Cardiac septum (tissue), 1 donor: ENCODE measurements around the gene OR7A5. TPM values are rescaled to one million over a fixed set of nuclear protein-coding genes. Genes with fewer than 3 reads are reported as not detected.
"Not testable (repeated sequence)": the region's sequence is repeated elsewhere in the genome, so short reads cannot be mapped to it uniquely, and the experiment has no call there.

Experiments
- DNase-seq: peaks from one replicate; pipeline ENCODE4 v3.0.0-alpha.2; 2020; ENCODE audit warnings: low spot score
- intact Hi-C: fragments of 100-400 bp; cut with DNase I; formaldehyde crosslinking; loops from one replicate; pipeline ENCODE4 v1.14.0; 2022
- long read RNA-seq: library from polyadenylated mRNA; unstranded; transcript quantifications from one replicate; pipeline ENCODE4 v2.0.0, GENCODE V29; 2021
- total RNA-seq: library from RNA; stranded (reverse); fragmentation: NEBNext Ultra II Directional; extraction: Animal tissue kit (Norgen Biotek cat#: 25700); gene quantifications from one replicate; pipeline ENCODE4 v1.2.1, GENCODE V29; 2021
- donor health status: DM: no; HTN: no; CAD: no.

OR7A5 gene
- total RNA-seq, result not detected
- long read RNA-seq, result 0 reads

DNA sequence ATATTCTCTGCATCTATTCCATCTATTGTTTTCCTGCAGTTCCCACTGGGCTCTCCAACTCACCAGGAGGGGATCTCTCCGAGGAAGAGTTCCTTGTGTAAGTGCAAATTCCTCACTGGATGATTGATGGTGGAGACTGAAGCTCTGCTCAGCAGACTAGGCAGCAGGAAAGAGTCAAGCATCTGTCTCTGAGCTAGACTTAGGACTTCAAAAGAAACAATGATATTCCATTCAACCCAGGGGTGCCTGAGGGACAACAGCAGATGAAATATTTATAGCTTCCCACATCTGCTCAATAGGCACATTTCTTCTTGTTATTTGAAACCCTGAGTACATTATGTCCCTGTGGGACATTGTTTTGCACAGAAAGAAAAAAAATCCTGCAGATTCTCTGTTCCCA, at the start of gene OR7A5, which contains the start of gene OR7C1:
TSS of gene OR7A5 (minus strand) at position 175 of the 400 bp plus-strand sequence. CDS start 6,944 bp downstream, outside the sequence.
TSS of gene OR7C1 (minus strand) at position 175 of the 400 bp plus-strand sequence. CDS start 35,049 bp downstream, outside the sequence.
- intact Hi-C loops, result no loop called here
- no peak for DNase-seq

DNA sequence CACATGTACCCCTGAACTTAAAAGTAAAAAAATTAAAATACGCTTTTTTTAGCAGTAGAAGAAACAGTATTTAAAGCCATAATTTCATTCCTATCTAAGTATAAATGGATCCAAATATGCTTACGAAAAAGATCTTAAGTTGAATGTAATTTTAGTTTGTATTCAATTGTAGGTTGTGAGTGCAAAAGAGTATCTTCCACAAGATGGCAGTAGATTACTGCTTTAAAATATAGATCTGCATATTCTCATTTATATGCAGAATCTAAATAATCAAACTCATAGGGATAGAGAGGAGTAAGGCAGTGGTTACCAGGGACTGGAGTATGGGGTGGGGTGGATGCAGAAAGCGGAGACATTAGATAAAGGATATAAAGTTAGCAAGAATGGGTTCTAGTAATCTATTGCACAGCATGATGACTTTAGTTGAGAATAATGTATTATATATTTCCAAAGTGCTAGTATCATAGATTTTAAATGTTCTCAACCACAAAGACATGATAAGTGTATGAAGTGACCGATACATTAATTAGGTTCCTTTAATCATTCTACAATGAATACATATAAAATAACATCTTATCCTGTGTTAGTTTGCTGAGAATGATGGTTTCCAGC, 36.7 kb upstream of the OR7A5 start:
- DNase-seq, result no peak
- intact Hi-C loops, result no loop called here

DNA sequence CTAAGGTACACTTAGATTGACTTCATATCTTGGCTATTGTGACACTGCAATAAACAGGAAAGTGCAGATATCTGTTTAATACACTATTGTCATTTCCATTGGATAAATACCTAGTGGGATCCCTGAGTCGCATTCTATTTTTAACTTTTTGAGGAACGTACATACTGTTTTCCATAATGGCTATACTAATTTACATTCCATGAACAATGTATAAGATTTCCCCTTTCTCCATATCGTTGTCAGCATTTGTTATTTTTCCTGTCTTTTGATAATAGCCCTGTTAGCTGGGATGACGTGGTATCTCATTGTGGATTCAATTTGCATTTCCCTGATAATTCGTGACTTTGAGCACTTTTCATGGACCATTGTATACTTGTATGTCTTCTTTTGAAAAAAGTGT, 33.5 kb upstream of the OR7A5 start:
- no peak for DNase-seq
- intact Hi-C loops, result no loop called here

DNA sequence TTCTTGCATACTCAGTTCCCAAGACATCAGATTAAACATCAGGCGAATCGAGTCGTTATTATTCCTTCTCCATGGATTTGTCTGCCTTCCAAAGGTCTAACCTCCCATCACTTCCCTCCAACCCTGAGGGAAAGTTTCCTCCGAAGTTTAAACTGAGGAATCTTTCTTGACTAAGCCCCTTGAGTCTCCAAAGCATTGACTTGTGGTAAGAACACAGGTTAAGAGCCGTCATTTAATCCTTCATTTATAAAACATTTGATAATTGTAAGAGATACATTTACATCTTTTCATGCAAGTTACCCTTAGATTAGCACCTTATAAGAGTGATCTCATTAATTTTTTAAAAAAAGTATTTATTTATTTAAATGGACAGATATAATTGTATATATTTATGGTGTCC, 13.8 kb upstream of the OR7A5 start, which contains the start of gene OR7A10:
TSS of gene OR7A10 (minus strand) at position 101 of the 400 bp plus-strand sequence. CDS start 7,045 bp downstream, outside the sequence.
- no peak for DNase-seq
- intact Hi-C loops, result no loop called here

DNA sequence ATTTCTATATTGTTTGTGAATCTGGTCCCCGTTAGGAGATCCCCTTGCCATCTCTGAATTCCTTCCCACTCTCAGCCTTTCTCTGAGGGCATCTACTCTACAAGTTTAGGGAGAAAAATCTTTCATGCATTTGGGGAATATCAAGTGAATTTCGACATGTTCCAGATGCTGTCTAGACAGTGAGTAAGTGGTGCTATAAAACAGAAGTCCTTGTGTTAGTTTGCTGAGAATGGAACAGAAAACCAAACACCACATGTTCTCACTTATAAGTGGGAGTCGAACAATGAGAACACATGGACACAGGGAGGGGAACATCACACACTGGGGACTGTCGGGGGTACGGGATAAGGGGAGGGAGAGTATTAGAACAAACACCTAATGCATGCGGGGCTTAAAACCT, 8.6 kb upstream of the OR7A5 start:
- DNase-seq, result no peak
- intact Hi-C loops, result no loop called here

DNA sequence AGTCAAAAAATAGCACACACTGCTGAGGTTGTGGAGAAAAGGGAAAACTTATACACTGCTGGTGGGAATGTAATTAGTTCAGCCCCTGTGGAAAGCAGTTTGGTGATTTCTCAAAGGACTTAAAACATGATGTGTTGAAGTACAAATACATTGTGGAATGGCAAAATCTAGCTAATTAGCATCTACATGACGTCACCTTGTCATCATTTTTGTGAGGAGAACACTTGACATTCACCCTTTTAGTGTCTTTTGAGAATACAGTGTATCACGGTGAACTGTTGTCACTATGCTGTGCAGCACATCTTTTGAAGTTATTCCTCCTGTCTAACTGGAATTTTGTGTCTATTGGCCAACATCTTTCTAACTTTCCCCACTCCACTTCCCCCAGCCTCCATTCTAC, 8.2 kb upstream of the OR7A5 start:
- no peak for DNase-seq
- intact Hi-C loops, result no loop called here

DNA sequence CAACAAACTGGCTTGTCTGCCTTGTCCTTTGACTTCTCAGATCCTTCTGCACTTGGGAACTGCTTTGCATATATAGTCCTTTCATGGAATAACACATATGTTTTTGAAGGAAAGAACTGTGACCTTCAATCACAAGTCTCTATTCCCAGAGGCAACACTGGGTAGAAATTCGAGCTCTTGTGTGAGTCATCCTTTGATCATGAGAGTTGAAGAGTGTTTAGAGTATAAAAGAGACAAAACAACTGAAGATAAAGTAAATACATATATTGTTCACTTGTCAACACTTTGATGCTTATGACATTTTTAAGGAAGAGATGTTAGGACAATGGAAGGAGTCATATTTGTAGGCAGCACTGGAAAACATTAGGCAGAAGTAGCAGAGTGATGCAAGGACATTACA, 5.2 kb upstream of the OR7A5 start:
- intact Hi-C loops, result no loop called here
- no peak for DNase-seq

DNA sequence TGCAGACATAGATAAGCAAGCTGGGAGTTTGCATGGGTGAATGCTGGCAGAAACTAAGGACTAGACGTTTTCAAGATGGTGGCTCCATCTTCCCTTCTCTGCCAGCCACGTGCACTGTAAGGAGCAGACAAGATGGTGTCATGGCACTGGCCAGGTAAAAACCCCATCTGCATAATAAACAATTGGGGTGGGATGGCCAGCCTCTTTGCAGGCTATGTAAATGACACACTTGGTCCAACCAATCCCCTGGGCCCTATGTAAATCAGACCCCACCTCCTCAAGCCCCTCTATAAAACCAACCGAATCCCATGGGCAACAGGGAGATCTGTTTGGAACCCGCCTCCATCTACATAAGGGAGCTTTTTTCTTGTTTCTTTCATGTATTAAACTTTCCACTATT, 2.4 kb upstream of the OR7A5 start:
- intact Hi-C loops, result no loop called here
- DNase-seq, result no peak

DNA sequence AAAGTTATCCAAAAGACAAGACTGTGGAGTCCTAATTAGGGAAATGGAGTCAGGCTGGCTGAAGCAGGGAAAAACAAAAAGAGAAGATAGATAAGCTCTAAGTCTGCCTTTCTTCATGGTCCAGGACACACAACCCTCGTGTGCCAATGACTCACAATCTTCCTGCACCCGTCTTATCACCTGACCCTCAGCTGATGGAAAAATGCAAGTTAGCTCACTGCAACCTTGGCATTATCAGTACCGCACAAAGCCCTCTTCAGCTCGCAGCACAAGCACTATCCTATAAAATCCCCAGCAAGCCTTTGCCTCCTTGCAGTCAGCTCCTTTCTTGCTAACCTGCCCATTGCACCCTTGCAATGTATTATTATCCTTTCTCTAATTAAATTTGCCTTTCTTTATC, 4.3 kb downstream of the OR7A5 start:
- DNase-seq, result no peak
- intact Hi-C loops, result no loop called here

DNA sequence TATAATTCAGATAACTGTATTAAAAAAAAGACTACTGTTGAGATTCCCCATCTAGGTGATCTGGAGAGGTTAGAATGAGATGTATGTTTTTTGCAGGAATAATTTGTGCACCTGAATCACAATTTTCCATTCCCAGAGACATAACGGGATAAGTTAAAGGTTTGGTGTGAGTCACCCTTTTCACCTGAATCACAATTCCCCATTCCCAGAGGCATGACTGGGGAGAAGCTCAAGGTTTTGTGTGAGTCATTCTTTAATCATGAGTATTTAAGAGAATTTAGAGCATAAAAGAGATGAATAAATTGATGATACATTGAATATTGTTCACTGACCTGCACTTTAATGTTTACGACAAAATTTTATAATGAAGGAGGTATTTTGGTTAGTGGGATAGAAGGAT, 9.0 kb downstream of the OR7A5 start:
- intact Hi-C loops, result no loop called here
- no peak for DNase-seq

DNA sequence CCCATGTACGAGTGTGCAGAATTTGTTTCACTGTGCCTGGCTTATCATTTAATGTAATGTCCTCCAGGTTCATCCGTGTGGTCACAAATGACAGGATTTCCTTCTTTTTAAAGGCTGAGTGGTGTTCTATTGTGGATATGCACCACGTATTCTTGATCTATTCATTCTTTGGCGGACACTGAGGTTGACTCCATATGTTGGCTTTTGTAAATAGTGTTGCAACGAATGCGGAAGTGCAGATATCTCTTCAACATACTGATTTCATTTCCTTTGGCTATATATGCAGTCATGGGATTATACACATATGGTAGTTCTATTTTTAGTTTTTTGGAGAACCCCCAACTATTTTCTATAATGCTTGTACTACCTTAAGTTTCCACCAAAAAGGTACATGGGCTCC, 13.0 kb downstream of the OR7A5 start:
- intact Hi-C loops, result no loop called here
- DNase-seq, result no peak

DNA sequence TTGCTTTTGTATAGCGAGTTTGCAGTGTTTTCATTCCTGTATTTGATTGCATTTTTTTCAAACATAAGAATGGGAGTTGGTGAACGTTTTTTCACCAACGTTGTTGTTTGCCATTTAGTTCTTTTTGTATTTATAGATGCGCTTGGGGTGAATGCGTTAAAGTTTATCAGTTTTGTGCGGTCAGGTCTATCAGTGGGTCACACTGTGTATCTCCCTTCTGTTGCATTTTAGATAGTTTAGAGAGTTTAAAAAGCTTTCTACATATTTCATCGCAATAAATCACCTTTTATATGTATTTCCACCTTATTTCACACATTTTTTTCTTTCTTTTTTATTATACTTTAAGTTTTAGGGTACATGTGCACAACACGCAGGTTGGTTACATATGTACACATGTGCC, 16.4 kb downstream of the OR7A5 start:
- intact Hi-C loops, result no loop called here
- DNase-seq, result no peak

DNA sequence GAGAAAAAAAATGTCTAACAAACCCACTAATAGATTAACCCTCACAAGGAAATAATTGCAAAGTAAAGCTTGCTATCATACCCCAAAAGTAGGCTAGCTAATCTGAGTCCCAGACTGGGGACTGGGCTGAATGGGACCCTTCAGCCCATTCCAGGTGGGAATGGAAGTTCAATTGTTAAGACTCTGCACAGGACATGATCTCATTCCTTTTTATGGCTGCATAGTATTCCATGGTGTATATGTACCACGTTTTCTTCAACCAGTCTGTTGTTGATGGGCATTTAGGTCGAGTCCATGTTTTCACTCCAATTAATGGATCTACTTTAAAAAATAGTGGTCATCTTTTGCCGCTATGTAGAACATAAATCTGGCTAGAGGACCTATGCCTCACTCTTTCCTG, 17.9 kb downstream of the OR7A5 start:
- no peak for DNase-seq
- intact Hi-C loops, result no loop called here

DNA sequence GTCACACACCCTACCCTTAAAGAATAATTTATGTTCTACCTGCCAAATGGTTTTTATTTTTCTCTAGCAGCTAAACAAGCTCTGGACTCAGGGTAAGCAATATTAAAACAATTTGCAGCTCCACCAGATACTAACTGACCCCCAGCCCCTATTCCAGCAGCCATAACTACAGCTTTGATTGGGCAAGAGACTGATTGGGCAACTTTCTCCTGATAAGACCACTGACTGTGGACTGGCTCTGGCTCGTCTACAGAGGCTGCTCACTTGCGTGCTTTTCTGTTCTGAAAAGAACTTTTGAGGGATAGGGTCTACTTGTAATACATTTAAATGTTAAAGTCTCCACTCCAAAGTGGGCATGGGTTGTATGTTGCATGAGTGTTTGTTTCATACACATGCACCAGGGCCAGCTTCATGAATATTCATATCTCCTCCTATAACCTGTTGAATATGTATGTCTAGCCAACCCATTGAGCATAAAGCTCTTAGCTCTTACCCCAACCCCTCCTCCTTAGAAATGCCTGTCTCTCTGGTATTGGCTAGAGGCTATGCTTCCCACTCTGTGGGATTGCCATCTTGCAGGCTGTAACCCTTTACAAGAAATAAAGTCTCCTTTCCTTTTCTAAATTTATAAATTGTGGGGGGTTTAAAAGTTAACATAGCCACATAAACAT, 19.9 kb downstream of the OR7A5 start:
- intact Hi-C loops, result no loop called here
- no peak for DNase-seq

DNA sequence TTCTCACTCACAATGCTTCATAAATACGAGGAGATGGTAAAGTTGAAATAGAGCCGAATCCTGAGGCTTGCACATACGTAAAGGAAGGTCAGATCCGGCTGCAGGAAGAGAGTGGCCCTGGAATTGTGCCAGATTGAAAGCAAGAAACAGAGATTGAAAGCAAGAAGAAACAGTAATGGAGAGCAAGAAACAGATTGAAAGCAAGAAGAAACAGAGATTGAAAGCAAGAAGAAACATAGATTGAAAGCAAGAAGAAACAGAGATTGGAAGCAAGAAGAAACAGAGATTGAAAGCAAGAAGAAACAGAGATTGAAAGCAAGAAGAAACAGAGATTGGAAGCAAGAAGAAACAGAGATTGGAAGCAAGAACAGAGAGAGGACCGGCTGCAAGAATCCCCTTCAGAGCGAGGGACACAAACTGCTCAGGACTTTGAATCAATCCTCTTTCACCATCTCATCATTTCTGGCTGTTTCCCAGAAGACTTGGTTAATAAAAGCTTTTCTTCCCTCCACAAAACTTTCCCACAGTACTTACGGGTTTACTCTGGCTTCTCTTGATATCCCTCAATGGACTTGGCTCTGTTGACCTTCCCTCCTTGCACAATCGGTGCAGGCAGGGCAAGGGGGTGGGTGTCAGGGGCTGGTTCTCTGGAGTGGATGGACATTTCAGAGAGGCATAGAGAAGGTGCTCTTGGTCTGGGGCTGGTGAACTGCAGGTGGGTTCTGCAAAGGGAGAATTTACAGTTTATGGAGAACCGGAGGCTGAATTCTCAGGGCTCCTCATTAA, 25.5 kb downstream of the OR7A5 start:
- no peak for DNase-seq
- intact Hi-C loops, result no loop called here

DNA sequence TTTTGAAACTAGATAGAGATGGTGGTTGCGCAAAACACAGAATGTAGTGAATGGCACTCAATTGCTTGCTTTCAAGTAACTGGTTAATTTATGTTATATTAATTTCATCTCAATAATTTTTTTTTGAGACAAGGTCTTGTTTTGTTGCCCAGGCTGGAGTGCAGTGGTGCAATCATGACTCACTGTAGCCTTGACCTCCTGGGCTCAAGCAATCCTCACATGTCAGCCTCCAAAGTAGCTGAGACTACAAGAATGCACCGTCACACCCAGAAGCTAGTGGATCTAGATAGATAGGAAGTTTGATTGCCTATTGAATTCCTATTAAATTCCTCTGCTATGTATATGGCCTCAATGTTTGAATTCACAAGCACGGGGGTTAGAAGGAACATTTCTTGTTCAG, 30.2 kb downstream of the OR7A5 start:
- intact Hi-C loops, result no loop called here
- no peak for DNase-seq

DNA sequence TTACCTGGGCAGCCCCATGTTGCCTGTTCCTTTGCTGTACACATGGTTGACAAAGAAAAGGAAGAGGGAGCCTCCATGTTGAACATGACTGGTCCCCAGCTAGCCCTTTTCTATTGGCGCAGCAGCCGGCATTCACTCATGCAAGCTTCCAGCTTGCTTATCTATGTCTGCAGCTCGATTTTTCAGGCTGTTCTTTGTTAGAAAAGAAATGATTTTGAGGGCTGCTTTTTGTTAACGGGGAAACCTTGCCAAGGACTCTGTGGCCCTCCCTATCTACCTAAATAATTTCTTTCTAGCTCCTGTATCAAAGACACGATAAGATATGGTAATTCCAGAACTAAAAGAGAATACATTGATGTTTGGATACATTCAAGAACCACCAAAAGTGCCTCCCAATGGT, 36.2 kb downstream of the OR7A5 start:
- no peak for DNase-seq
- intact Hi-C loops, result no loop called here

DNA sequence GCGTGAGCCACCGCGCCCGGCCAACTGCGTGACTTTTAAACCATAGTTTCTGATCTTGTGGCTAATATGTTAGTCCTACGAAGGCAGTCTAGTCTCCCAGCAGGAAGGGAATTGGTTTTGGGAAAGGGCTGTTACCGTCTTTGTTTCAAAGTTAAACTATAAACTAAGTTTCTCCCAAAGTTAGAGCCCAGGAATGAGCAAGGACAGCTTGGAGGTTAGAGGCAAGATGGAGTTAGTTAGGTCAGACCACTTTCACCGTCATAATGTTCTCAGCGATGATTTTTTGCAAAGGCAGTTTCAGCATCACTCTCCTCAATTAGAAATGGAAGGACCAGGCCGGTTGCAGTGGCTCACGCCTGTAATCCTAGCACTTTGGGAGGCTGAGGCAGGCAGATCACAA, 39.0 kb downstream of the OR7A5 start:
- intact Hi-C loops, result no loop called here
- no peak for DNase-seq

DNA sequence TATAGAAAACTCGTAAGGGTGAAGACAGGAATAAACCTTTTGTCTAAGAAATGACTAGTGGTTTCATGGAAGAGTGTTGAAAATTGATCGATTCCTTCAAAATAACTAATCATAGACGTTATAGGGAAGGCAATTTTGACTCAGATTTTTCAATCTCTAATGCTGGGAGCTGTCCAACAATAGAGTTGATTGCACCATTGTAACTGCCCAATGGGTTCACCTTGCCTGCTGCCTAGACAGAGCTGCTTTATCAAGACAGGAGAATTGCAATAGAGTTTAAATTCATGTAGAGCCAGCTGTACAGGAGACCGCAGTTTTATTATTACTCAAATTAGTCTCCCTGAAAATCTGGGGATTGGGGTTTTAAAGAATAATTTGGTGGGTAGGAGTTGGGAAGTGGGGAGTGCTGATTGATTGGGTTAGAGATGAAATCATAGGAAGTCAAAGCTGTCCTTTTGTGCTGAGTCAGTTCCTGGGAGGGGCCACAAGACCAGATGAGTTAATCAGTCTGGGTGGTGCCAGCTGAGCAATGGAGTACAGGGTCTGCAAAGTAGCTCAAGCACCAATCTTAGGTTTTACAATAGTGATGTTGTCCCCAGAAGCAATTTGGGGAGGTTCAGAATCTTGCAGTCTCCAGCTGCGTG, 39.8 kb downstream of the OR7A5 start:
- DNase-seq, result no peak
- intact Hi-C loops, result no loop called here

DNA sequence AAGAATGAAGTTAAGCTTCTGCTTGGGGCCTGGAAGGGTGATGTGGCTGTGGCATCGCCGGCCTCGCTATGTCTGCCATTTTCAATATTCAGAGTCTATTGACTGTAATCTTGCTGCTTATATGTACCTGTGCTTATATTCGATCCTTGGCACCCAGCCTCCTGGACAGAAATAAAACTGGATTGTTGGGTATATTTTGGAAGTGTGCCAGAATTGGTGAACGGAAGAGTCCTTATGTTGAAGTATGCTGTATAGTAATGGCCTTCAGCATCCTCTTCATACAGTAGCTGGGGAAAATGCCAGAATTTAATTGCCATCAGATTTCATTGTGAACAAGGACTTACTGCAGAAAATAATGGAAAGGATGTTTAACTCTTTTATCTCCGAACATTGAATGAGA, 42.7 kb downstream of the OR7A5 start:
- DNase-seq, intact Hi-C loops: not testable (repeated sequence)
